Neuronal stem cell (in vitro differentiated cells): ENCODE measurements around the gene THAP5.

Source experiments
- DNase-seq: peaks from one replicate; pipeline ENCODE4 v3.0.0-alpha.2; 2013; ENCODE audit warnings: low spot score
- H2AFZ ChIP-seq: one replicate; pipeline ENCODE4 v1.6.1; 2013; ENCODE audit warnings: mild to moderate bottlenecking, low read length, inconsistent platforms
- H2AK5ac ChIP-seq: 2 replicates; pipeline ENCODE4 v1.6.1; 2013; ENCODE audit warnings: low read depth, mild to moderate bottlenecking, inconsistent platforms, low read length, moderate library complexity, mixed read lengths
- H2BK120ac ChIP-seq: 2 replicates; pipeline ENCODE4 v1.6.1; 2013; ENCODE audit warnings: low read depth, mild to moderate bottlenecking, inconsistent platforms, low read length, moderate library complexity, mixed read lengths
- H2BK12ac ChIP-seq: one replicate; pipeline ENCODE4 v1.6.1; 2013; ENCODE audit warnings: low read length, inconsistent platforms
- H2BK15ac ChIP-seq: 2 replicates; pipeline ENCODE4 v1.6.1; 2013; ENCODE audit warnings: mild to moderate bottlenecking, low read length, inconsistent platforms, mixed read lengths
- H2BK5ac ChIP-seq: one replicate; pipeline ENCODE4 v1.6.1; 2013; ENCODE audit warnings: inconsistent platforms, mild to moderate bottlenecking, low read length, moderate library complexity
- H3K14ac ChIP-seq: one replicate; pipeline ENCODE4 v1.6.1; 2013; ENCODE audit warnings: low read length, inconsistent platforms
- H3K18ac ChIP-seq: 2 replicates; pipeline ENCODE4 v1.6.1; 2013; ENCODE audit warnings: low read length, inconsistent platforms
- H3K23ac ChIP-seq: 2 replicates; pipeline ENCODE4 v1.6.1; 2013; ENCODE audit warnings: low read depth, mild to moderate bottlenecking, mixed read lengths, low read length, inconsistent platforms; ENCODE audit not compliant: poor library complexity
- H3K27ac ChIP-seq: replicated peaks from 3 replicates; pipeline ENCODE4 v1.5.1; 2013; ENCODE audit warnings: low read length, inconsistent platforms
- H3K27me3 ChIP-seq, 3 experiments: 2 replicates each; pipeline ENCODE4 v1.6.1; 2013; ENCODE audit warnings: low read length in 3 of 3, mild to moderate bottlenecking in 2 of 3, inconsistent platforms in 1 of 3, low read depth in 1 of 3, mixed read lengths in 1 of 3, moderate library complexity in 1 of 3; ENCODE audit not compliant: control insufficient read depth in 3 of 3, insufficient read depth in 3 of 3
- H3K36me3 ChIP-seq, 2 donors: replicated peaks in 1 of 2; 2 replicates each; pipeline ENCODE4 v1.6.1; 2013; ENCODE audit warnings: low read length in 2 of 2; ENCODE audit not compliant: control insufficient read depth in 2 of 2, insufficient read depth in 2 of 2
- H3K4ac ChIP-seq: 2 replicates; pipeline ENCODE4 v1.6.1; 2013; ENCODE audit warnings: inconsistent platforms, mild to moderate bottlenecking, low read length, moderate library complexity
- H3K4me1 ChIP-seq, 2 donors: 1 replicate in 1 of 2; 2 replicates in 1 of 2; pipeline ENCODE4 v1.6.1; 2013; ENCODE audit warnings: low read length in 2 of 2, low read depth in 1 of 2; ENCODE audit not compliant: control insufficient read depth in 2 of 2, insufficient read depth in 1 of 2
- H3K4me2 ChIP-seq: one replicate; pipeline ENCODE4 v1.6.1; 2013; ENCODE audit warnings: mild to moderate bottlenecking, low read length, inconsistent platforms; ENCODE audit not compliant: insufficient read depth, poor library complexity, severe bottlenecking
- H3K4me3 ChIP-seq, 2 donors: 2 replicates each; pipeline ENCODE4 v1.5.1; 2013; ENCODE audit warnings: low read length in 2 of 2, mild to moderate bottlenecking in 2 of 2, inconsistent platforms in 1 of 2, moderate library complexity in 1 of 2
- H3K79me1 ChIP-seq: one replicate; pipeline ENCODE4 v1.6.1; 2013; ENCODE audit warnings: low read depth, mild to moderate bottlenecking, inconsistent platforms, low read length, moderate library complexity
- H3K9ac ChIP-seq: one replicate; pipeline ENCODE4 v1.6.1; 2013; ENCODE audit warnings: mild to moderate bottlenecking, low read depth, low read length, inconsistent platforms; ENCODE audit not compliant: poor library complexity
- H3K9me3 ChIP-seq, 2 donors: replicated peaks in 1 of 2; 2 replicates each; pipeline versions ENCODE3 to v1.6.1; 2013; ENCODE audit warnings: low read length in 2 of 2, mild to moderate bottlenecking in 2 of 2, inconsistent platforms in 1 of 2, low read depth in 1 of 2, mixed read lengths in 1 of 2, moderate library complexity in 1 of 2; ENCODE audit not compliant: control insufficient read depth in 2 of 2, insufficient read depth in 1 of 2
- H4K8ac ChIP-seq: one replicate; pipeline ENCODE4 v1.6.1; 2013; ENCODE audit warnings: low read depth, mild to moderate bottlenecking, inconsistent platforms, low read length, moderate library complexity
- H4K91ac ChIP-seq: one replicate; pipeline ENCODE4 v1.6.1; 2013; ENCODE audit warnings: low read length, low read depth, mild to moderate bottlenecking, inconsistent platforms; ENCODE audit not compliant: poor library complexity
- WGBS, 2 donors: extraction: QIAGEN DNeasy Blood & Tissue Kit; methylation state at CpG; one replicate each; pipeline ENCODE4 v1.1.7; 2013; ENCODE audit warnings: missing lambda C conversion rate in 2 of 2, mixed read lengths in 1 of 2; ENCODE audit not compliant: insufficient read length in 2 of 2, insufficient replicate concordance in 1 of 2; ENCODE audit errors: extremely low coverage in 2 of 2; 5-methylcytosine and 5-hydroxymethylcytosine counted together

THAP5 gene

GRCh38 chr7:108570146-108570755, 745 bp upstream of the THAP5 start:
- peak overlapping the region; percentile 65 for H4K8ac ChIP-seq
- peak overlapping the region; percentile 89 for H3K4ac ChIP-seq
- peak overlapping the region; percentile 95 for H2BK5ac ChIP-seq
- peak overlapping the region; percentile 81 for H2AK5ac ChIP-seq
- H2BK120ac ChIP-seq: peak overlapping the region; percentile 72
- H3K36me3 ChIP-seq: peaks cover 3 to 62% of the 10 kb centered on the region in 2 donors
- peak overlapping the region; percentile 31 for H3K14ac ChIP-seq
- H3K9me3 ChIP-seq: no peaks in the 10 kb centered on the region
- peak overlapping the region; percentile 98 for H3K9ac ChIP-seq
- peak overlapping the region; percentile 99 for H3K18ac ChIP-seq
- H3K4me2 ChIP-seq: peak overlapping the region; percentile 77
- H3K23ac ChIP-seq: peak overlapping the region; percentile 98
- H3K4me3 ChIP-seq: peak overlapping the region; percentile 78 to 93
- peaks cover 6% of the 10 kb centered on the region for H3K79me1 ChIP-seq
- H3K27ac ChIP-seq: peak overlapping the region; percentile 91
- WGBS, 2 donors: no CpG with 5 or more reads among the region's 36 CpGs
- H3K27me3 ChIP-seq: no peaks in the 10 kb centered on the region
- H3K4me1 ChIP-seq: peaks cover 1 to 6% of the 10 kb centered on the region in 2 donors
- H2AFZ ChIP-seq: peak overlapping the region; percentile 94
- no peak overlapping the region for H4K91ac ChIP-seq
- peak overlapping the region; percentile 75 for H2BK15ac ChIP-seq
- no peak for DNase-seq
- no peak overlapping the region for H2BK12ac ChIP-seq

- Histone ChIP-seq H3K18ac (peak overlapping the region; percentile 86), H3K27me3 (no peaks in the 10 kb centered on the region), H3K27ac (peak overlapping the region; percentile 87), H3K4me2 (peak overlapping the region; percentile 72), H2BK120ac (no peak overlapping the region), H4K8ac (peak overlapping the region; percentile 26), H3K79me1 (peaks cover 6% of the 10 kb centered on the region), H3K9ac (peak overlapping the region; percentile 85), H4K91ac (no peak overlapping the region), H3K9me3 (no peaks in the 10 kb centered on the region), H2BK12ac (no peak overlapping the region), H3K14ac (peak overlapping the region; percentile 25), H3K36me3 (peaks cover 3 to 61% of the 10 kb centered on the region in 2 donors), H3K4me1 (peaks cover 1 to 6% of the 10 kb centered on the region in 2 donors), H3K23ac (peak overlapping the region; percentile 98), H2AFZ (peak overlapping the region; percentile 94), H2BK5ac (peak overlapping the region; percentile 84), H3K4ac (no peak overlapping the region), H2AK5ac (no peak overlapping the region), H3K4me3 (peak overlapping the region; percentile 78 to 90), H2BK15ac (no peak overlapping the region)
- WGBS, 2 donors: no CpG with 5 or more reads among the region's 24 CpGs
- DNase-seq: no peak
These were observed 615 bp downstream of the THAP5 start for GRCh38 chr7:108568801-108569380.

- Histone ChIP-seq H2AK5ac (no peak overlapping the region), H3K4me3 (no peak overlapping the region), H3K9ac (no peak overlapping the region), H3K36me3 (peaks cover 2 to 65% of the 10 kb centered on the region in 2 donors), H2BK120ac (no peak overlapping the region), H3K14ac (no peak overlapping the region), H2BK15ac (no peak overlapping the region), H2BK5ac (no peak overlapping the region), H3K9me3 (no peaks in the 10 kb centered on the region), H3K79me1 (peaks cover 6% of the 10 kb centered on the region), H3K18ac (no peak overlapping the region), H3K27me3 (no peaks in the 10 kb centered on the region), H4K91ac (no peak overlapping the region), H2BK12ac (no peak overlapping the region), H4K8ac (no peak overlapping the region), H3K4me2 (no peak overlapping the region), H3K4ac (no peak overlapping the region), H3K23ac (no peak overlapping the region), H3K4me1 (peaks cover 0 to 3% of the 10 kb centered on the region in 2 donors), H3K27ac (no peak overlapping the region), H2AFZ (no peak overlapping the region)
- DNase-seq: no peak
These were observed 3.5 kb downstream of the THAP5 start for GRCh38 chr7:108565987-108566386.

- Histone ChIP-seq H3K4me3 (no peak overlapping the region), H2AK5ac (no peak overlapping the region), H4K91ac (no peak overlapping the region), H3K4me1 (no peaks in the 10 kb centered on the region), H3K9me3 (peaks cover 6 to 18% of the 10 kb centered on the region in 2 donors), H3K23ac (no peak overlapping the region), H3K14ac (no peak overlapping the region), H3K27ac (no peak overlapping the region), H3K36me3 (peaks cover 3 to 49% of the 10 kb centered on the region in 2 donors), H3K9ac (no peak overlapping the region), H2BK15ac (no peak overlapping the region), H3K18ac (no peak overlapping the region), H3K4ac (no peak overlapping the region), H2BK12ac (no peak overlapping the region), H4K8ac (no peak overlapping the region), H2BK120ac (no peak overlapping the region), H2AFZ (no peak overlapping the region), H3K4me2 (no peak overlapping the region), H3K27me3 (no peaks in the 10 kb centered on the region), H2BK5ac (no peak overlapping the region), H3K79me1 (no peaks in the 10 kb centered on the region)
- no peak for DNase-seq
- WGBS, 2 donors: no CpG with 5 or more reads among the region's 4 CpGs
These were observed 8.4 kb downstream of the THAP5 start for GRCh38 chr7:108561047-108561619.
